SK-MEL-5 (cell line): ENCODE measurements around the gene ACVR1B. TPM values are rescaled to one million over a fixed set of nuclear protein-coding genes. Genes with fewer than 3 reads are reported as not detected.

Source experiments
- DNase-seq: peaks from one replicate; pipeline ENCODE4 v3.0.0-alpha.2; 2016; ENCODE audit warnings: low read depth, low spot score
- in situ Hi-C: cut with HindIII; loops from 2 replicates; pipeline ENCODE4 v1.10.0; 2016; ENCODE audit warnings: low sequenced_read_pairs, high pct_unique_total_duplicates, low pct_unique_long_range_greater_than_20kb
- total RNA-seq: library from RNA; depleted of rRNA; stranded (reverse); fragments of >200 nt; shearing (Covaris generic); gene quantifications from 2 replicates; pipeline ENCODE4 v1.2.3, GENCODE V29; 2014

The ACVR1B gene
- total RNA-seq, 1 experiment from 2014 or later: 6.4 TPM

DNA sequence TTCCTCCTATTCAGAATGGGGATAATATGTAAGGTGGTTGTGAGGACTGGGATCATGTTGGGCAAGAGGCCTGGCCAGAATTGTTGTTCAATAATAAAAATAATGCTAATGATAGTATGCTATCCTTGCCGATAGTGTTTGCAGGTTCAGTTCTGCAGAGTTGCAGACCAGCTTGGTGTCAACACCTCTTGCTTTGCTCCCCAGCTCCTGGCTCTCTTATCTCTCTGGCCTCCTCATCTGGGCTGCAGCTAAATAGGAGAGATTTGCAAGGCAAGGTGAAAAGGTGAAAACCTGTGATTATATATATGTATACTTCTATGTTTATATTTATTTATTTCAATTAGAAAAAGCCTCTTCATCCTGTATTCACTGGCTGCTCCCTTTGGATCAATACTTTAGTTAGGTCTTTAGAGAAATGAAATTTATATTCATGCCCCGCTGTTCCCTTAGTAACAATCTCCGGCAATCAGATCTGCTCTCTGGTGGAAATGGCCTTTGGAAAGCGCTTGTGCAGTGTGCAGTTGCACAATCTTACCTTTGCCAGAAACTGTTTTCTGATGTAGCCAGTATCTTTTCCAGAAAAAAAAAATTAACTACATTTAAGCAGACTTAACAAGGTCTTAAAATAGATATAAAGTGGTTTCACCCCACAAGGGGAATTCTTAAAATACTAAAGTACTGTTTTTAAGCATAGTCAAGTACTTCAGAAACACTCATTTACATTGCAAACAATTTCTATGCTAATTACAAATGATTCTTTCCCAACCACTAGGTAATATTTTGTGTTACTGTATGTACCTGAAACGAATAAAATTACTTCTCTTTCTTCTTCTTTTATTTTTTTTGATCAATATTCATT is 19.1 kb upstream of the ACVR1B start:
- DNase-seq: no peak
- in situ Hi-C loops: no loop called here

DNA sequence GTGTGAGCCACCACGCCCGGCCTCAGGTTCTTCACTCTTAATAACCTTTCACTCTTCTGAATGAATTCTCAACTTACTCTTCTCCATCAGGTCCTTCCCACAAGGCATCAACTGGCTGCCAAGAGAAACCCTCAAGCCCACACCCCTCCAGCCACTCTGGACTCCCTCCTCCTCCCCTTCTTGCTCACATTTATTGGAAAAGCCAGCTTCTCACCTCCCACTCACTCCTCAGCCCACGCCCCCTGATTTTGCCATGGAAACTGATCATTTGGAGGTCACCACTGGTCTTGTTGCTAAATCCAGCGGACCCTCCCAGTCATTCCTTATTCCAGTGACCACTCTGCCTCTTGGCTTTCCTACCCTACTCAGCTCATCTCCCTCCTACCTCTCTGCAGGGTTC is 17.4 kb upstream of the ACVR1B start:
- no peak for DNase-seq
- in situ Hi-C loops: no loop called here

DNA sequence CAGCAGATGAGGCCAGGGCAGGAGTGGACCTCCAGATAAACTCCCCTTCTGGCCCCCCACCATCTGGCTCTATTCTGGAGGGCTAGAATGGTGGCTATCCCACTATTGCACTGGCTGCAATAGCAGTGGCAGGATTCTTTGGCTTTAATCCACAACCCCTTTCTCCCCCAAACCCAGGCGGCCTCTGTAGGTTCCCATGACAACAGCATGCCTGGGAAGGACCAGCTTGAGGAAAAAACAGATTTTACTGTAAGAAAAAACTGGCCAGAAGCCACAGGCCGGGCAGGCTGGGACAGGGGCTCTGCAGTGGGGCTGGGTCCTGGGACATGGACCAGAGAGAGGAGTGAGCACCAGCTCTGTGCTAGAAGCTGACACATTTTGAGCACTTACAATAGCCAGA is 13.6 kb upstream of the ACVR1B start:
- DNase-seq: no peak
- in situ Hi-C loops: no loop called here

DNA sequence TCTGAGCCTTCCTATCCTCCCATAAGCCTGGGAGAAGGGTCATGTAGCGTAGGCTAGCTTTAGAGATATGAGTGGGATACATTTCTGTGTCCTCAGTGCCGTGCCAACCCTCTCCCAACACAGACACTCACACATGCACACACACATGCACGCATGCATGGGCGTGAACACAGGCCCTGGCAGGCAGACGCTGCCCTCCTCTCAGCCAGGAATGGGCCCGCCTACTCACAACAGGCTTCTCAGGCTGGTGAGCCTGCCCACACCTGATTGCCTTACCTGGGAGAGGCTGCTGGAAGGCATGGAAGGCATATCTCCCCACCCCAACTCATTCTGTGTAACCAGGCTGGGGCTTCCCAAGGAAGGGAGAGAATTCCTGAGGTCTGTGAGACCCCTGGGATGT is 12.8 kb upstream of the ACVR1B start:
- DNase-seq: no peak
- in situ Hi-C loops: no loop called here

DNA sequence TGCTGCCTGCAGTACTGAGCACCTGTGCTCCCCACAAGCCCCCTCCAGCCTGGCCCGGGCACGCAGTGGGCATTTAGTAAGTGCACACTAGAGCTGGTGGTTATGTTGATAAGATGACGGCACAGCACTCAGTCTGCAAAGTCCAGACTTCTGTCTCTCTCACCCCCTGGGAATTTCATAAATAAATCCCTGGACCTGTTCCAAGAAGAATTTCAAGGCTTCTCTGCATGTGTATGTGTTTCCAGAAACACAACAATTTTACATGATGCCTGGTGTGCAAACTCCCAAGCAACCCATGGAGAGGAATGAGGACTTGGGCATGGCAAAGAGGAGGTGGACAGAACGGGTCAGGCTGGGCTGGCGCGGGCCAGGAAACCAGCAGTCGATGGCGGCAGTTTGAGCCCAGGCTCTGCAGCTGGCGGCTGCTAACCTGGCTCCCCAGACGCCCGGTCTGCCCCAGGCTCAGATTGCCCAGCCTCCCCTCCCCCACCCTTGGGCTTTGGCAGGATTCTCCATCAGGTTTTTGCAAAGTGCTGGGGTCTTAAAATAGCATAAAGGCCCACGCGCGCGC is 10.4 kb upstream of the ACVR1B start:
- in situ Hi-C loops: no loop called here
- DNase-seq: no peak

DNA sequence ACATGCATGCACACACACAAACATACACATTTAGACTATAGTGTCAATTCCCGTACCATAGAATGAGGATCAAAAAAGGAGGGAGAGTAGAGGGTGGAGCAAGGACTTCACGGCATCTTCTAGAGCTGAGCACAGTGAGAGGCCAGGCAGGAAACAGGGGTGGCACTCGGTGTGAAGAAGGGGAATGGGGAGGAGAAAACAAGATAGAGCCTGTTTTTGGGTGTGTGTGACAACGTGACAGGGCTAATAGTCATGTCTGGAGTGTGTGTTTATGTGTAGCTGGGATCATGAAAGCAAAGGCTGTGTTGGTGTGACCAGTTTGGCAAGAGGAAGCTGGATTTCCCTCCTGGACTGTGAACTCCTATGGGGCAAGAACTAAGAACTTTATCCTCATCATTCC is 9.9 kb upstream of the ACVR1B start:
- no peak for DNase-seq
- in situ Hi-C loops: no loop called here

DNA sequence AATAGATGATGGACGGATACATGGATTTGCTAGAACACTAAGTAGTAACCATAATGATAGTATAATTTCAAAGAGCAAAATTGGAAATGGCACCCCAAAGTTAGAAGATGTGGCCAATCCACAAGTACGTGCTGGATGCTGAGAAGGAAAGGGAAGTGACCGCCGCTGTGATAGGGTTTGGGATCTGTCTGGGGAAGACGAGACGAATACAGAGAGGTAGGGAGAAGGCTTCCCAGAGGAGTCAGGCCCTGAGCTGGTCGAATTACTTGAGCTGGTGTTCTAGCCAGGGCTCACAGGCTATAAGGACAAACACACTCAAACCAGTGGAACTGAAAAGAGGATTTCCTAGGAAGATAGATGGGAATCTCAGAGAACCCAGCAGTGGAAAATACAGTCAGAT is 9.4 kb upstream of the ACVR1B start:
- DNase-seq: no peak
- in situ Hi-C loops: no loop called here

DNA sequence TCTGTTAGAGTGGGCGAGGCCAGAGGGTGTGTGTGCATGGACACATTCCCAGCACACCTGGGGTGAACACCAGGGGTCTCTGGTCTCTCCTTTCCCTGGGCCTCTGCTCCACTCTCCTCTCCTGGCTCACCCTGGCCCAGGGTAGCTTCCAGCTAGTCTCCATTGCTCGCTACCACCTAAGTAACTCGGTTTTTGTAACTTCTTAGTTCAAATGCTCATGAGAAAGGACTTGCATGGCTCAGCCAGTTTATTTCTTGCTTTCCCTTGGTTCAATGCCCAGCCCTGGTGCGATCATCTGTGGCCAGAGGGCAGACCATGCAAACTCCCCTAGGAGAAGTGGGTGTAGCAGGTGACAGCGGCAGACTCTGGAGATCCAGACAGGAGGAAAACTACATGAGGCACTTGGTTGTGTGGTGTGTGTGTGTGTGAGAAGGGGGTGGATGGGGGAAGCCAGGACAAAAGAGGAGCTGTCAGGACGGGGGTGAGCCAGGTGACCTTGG is 8.9 kb upstream of the ACVR1B start:
- no peak for DNase-seq
- in situ Hi-C loops: no loop called here

DNA sequence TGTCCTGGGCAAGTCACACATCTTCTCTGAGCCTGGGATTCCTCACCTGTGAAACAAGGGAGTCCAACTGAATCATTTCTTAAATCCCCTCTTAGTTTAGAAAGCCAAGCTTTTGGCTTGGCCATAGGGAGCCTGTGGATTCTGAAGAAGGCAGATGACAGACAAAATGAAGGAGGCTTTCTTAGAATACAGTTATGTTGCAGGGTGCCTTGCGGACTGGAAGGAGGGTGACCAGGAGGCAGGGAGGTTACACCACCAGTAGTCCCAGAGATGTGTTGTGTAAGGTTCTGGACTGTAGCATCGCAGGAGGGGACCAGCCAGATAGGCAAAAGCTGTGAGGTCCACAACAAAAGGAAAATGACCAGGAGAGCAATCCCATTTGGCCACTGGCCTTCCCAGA is 8.2 kb upstream of the ACVR1B start:
- no peak for DNase-seq
- in situ Hi-C loops: no loop called here

DNA sequence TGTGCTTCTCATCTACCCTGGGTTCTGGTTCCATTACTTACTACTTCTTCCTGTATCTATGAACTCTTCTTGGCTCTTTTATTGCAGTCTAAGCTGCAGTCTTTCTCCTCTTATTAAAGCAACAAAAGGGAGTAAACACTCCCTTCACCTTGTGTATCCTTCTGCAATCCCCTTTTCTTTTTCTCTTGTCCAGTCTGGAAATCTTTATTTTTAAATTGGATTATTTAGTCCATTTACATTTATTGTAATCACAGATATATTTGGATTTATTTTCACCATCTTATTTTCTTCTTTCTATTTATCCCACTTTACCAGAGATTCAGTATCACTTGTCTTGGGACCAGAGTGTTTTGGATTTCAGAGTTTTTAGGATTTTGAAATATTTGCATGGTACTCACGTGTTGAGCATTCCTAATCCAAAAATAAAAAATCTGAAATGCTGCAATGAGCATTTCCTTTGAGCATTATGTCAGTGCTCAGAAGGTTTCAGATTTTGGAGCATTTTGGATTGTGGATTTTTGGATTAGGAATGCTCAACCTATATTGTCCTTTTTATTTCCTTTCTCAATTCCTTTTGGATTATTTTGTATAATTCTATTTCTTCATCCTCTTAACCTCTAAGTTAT is 6.8 kb upstream of the ACVR1B start:
- in situ Hi-C loops: no loop called here
- no peak for DNase-seq

DNA sequence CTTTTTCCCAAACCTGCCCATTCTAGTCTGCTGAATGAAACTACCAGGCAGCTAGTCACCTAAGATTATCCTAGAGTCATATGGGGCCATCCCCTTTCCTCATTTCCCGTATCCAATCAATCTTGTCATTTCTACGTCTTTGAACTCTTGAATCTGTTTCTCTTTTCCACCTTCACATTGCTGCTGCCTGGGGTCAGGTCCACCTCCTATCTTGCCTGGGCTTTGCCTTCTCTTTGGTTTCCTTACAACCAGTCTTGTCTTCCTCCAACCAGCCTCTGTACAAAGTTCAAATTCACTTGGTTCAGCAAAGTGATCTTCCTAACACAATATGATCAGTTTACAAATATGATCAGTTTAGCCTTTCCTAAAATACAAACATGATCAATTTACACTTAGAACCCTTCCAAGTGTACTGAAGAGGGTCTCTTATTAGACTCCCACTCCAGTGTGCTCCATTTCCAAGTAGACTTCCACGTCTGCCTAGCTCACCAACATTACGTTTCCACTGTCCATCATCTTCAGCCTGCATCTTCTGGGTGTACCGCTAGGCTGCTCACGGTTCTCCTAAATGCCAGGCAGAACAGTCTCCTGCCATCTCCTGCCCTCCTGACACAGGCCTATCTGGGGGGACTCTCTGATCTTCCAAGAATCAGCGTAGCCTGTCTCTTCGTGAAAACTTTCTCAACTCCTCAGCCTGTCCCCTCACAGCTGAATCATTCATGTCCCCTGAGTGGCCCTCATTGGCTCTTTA is 4.1 kb upstream of the ACVR1B start:
- in situ Hi-C loops: no loop called here
- no peak for DNase-seq

DNA sequence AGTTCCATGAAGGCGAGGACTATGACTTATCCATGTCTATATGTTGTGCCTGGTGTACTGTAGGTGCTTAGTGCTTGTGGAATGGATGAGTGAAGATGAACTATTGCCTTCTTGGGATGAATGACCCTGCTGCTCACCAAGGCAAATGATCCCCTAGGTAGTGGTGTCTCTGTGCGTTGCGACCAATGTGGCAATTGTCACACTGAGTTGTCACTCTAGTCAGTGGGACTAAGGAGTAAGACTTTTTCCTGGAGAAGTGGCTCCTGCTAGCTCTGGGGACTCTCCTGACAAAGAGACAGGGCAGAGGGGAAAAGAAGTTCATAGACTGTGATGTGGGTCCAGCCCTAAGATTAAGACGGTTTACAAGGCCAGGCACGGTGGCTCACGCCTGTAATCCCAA is 3.4 kb upstream of the ACVR1B start:
- no peak for DNase-seq
- in situ Hi-C loops: no loop called here

DNA sequence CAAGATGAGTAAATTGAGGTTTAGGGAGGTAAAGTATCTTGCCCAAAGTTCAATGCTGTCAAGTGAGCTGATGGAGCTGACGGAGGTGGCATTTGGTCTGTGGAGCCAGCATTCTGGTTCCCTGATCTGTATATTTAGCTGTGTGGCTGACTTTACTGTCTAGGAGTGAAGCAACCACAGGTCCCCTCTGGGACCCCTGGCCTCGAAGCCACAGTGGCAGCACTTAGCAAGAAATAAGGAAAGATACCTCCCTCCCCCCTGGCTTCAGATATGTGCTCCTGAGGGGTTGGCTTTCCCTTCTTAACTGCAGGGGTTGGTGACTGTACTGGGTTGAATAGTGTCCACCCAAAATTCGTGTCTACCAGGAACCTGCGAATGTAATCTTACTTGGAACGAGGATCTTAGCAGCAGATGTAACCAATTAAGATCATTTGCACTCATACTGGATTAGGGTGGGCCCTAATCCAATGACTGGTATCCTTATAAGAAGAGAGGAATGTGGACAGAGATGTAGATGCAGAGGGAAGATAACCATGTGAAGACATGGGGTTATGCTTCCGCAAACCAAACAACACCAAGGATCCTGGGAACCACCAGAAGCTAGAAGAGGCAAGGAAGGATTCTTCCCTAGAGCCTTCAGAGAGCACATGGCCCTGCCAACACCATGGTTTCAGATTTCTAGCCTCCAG is 2.0 kb upstream of the ACVR1B start:
- in situ Hi-C loops: no loop called here
- DNase-seq: no peak

DNA sequence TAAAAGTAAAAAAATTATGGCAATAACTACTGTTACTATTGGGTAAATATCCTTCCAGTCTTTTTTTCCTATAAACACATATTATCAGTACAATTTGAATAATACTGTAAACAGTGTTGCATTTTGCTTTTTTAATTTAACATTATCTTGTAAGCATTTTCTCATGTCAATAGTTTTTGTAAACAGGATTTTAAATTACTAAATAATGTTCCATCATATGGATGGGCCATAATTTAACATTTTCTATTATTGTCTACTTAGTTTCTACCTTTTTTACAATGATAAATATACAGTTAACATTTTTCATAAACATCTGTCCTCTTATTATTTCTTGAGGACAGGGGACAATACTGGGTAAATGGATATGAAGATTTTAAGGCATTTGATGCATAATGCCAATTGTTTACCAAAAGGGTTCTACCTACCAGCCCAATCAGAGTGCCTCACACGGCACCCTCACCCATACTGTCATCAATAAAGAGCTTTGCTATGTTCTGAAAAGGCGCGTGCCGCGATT is 759 bp upstream of the ACVR1B start:
- DNase-seq: no peak
- in situ Hi-C loops: no loop called here

DNA sequence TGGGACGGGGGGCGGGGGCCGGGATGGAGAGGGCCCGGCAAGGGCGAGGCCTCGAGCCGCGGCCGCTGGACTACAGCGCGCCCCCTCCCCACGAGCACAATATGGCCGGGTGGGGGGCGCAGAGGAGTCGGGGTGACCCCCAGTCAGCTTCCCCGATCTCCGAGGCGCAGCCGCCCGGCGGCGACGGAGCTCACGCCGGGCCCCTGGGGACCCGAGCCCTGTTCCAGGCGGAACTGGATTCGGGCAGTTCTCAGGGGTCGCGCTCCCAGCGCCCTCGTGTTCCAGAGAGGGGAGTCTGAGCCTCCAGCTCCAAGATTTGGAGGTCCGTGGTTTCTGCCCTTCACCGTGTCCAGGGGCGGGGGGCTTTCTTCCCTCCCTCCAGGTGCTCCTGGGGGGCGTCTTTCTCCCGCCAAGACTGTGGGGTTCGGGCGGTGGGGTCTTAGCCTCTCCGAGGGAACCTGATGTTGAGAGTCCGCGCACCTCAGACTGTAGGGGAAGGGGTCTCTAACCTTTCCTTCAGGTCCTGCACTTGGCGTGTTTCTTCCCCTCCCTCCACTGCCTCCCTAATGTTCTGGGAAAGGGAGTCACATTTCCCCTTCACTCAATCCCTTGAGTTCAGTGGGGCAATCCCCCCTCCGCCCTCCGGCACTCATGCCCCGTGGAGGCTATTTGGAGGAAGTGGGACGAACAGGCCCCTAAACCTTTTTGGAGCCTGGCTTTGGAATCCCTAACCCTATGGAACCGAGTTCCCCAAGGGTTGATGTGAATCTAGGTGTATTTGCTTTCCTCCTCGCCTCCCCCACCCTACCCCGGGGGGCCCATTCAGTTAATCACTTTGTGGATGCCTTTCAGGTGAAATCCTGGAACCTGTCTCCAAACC is 584 bp downstream of the ACVR1B start:
- DNase-seq: no peak

DNA sequence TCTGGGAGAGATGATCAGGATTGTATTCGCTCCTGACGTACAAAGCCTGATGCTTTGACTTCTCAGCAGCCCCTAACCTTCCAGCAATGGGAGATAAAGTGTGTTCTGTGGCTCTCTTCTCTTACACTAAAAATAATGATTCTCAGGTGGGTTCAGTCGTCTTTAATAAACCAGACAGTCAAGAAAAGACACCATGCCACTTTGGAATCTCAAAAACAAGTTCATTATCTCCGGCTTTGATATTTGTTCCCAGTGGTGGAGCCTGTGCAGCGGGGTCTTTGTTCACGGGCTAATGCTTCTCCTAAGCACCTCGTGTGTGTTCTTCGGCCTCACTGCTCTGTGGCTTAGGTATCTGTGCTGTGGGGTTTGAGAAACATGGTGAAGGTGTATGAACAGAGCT is 1.6 kb downstream of the ACVR1B start:
- in situ Hi-C loops: no loop called here
- no peak for DNase-seq

More for the DNA sequence above, 584 bp downstream of the ACVR1B start:
- in situ Hi-C loops: no loop called here

DNA sequence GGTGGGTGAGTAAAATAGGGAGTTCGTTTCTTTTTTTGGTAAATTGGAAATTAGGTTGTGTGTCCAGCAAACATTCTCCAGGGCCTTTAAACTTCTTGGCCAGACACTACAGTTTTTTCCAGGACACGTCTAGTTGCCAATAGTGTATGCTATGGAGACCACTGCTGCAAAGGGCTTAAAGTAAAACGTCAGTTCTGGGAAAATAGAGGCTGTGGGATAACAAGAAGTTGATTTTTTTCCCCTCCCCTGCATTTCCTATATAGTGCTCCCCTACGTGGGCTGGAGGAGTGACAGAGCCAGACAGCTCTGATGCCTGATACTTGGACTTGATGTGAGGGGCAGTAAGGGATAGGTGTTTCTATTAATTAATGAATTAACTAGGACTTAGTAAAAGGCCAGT is 2.4 kb downstream of the ACVR1B start:
- in situ Hi-C loops: no loop called here
- DNase-seq: no peak
